HT-29 (cell line): ENCODE measurements around the gene PRAMEF14. TPM values are rescaled to one million over a fixed set of nuclear protein-coding genes. Genes with fewer than 3 reads are reported as not detected.
A peak's percentile ranks its signal among the peaks of the same experiment; 100 is the strongest.
"Not testable (repeated sequence)": the region's sequence is repeated elsewhere in the genome, so short reads cannot be mapped to it uniquely, and the experiment has no call there.

ENCODE experiments used
- DNase-seq: peaks from one replicate; pipeline ENCODE4 v3.0.0-alpha.2; 2015; ENCODE audit warnings: low spot score
- total RNA-seq: library from RNA; depleted of rRNA; stranded (reverse); fragments of >200 nt; shearing (Covaris generic); gene quantifications from 2 replicates; pipeline ENCODE4 v1.2.3, GENCODE V29; 2014; rRNA removed

Gene PRAMEF14, protein sequence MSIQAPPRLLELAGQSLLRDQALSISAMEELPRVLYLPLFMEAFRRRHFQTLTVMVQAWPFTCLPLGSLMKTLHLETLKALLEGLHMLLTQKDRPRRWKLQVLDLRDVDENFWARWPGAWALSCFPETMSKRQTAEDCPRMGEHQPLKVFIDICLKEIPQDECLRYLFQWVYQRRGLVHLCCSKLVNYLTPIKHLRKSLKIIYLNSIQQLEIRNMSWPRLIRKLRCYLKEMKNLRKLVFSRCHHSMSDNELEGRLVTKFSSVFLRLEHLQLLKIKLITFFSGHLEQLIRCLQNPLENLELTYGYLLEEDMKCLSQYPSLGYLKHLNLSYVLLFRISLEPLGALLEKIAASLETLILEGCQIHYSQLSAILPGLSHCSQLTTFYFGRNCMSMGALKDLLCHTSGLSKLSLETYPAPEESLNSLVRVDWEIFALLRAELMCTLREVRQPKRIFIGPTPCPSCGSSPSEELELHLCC
- total RNA-seq: not detected in 2 replicates

- DNase-seq: not testable (repeated sequence)
Measured at GRCh38 chr1:13347034-13347433, at the start of gene PRAMEF14. TSS of gene PRAMEF14 (minus strand) at chr1:13347134. CDS start at chr1:13345314, 1,820 bp downstream.

GRCh38 chr1:13395311-13395710 lies 48.4 kb upstream of the PRAMEF14 start:
- not testable (repeated sequence) for DNase-seq

DNA sequence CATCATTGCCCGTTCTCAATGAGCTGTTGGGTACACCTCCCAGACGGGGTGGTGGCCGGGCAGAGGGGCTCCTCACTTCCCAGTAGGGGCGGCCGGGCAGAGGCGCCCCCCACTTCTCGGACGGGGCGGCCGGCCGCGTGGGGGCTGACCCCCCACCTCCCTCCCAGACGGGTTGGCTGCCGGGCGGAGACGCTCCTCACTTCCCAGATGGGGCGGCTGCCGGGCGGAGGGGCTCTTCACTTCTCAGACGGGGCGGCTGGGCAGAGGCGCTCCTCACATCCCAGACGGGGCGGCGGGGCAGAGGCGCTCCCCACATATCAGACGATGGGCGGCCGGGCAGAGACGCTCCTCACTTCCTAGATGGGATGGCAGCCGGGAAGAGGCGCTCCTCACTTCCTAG lies 47.8 kb upstream of the PRAMEF14 start:
- not testable (repeated sequence) for DNase-seq

DNA sequence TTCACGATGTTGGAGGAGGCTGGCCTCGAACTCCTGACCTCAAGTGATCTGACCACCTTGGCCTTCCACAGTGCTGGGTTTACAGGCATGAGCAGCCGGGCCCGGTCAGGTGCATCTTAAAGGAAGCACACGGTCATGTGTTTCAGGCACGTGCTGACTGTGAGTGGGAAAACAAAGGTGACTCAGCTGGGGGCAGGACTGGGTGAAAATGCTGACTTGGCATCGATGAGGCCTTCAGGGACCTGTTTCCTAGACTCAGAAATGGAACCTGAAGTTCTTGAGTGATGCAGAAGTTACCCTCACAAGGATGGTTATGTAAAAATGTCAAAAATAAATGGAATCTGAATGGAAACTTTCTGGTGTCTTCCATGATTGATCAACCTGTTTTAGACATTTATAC lies 46.1 kb upstream of the PRAMEF14 start:
- not testable (repeated sequence) for DNase-seq

- not testable (repeated sequence) for DNase-seq
Measured at GRCh38 chr1:13389332-13389731, 42.4 kb upstream of the PRAMEF14 start, which contains the start of gene PRAMEF17. TSS of gene PRAMEF17 (plus strand) at chr1:13389632. CDS start at chr1:13389658, 26 bp downstream.

GRCh38 chr1:13380380-13380779 lies 33.4 kb upstream of the PRAMEF14 start:
- DNase-seq: not testable (repeated sequence)

GRCh38 chr1:13378983-13379382 lies 32.0 kb upstream of the PRAMEF14 start:
- DNase-seq: not testable (repeated sequence)

DNA sequence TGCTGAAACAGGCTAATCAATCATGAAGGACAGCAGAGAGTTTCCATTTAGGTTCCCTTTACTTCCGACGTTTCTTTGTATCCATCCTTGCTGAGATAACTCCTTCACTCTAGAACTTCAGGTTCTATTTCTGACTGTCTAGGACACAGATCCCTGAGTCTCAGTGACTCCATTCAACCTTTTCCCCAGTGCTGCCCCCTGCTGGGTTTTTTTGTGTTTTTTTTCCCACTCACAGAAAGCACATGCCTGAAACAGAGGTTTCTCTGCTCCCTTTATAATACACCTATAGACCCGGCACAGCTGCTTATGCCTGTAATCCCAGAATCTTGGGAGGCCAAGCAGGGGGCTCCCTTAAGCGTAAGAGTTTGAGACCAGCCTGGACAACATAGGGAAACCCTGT lies 21.6 kb upstream of the PRAMEF14 start:
- peak; percentile 71 for DNase-seq

DNA sequence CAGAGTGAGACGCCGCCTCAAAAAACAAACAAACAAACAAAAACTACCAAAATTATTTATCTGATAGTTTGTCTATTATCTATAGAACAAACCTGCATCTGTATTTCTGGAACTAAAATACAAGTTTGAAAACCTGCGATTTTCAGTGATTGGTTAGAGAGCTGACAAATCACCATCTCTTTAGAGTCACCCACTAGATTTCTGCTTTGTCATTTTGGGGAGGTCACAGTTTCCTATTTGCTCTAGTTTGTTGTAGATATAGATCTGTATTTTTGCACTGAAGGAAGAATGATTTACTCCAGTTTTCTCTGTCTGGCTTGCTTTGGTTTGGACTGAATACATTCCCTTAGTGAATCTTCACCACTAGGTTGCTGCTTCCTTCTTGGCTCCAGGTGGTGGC lies 19.6 kb upstream of the PRAMEF14 start:
- DNase-seq: not testable (repeated sequence)

- DNase-seq: not testable (repeated sequence)
Measured at GRCh38 chr1:13364928-13365327, 18.0 kb upstream of the PRAMEF14 start.

GRCh38 chr1:13362364-13362763 lies 15.4 kb upstream of the PRAMEF14 start:
- not testable (repeated sequence) for DNase-seq

GRCh38 chr1:13356774-13357173 lies 9.8 kb upstream of the PRAMEF14 start:
- DNase-seq: peak; percentile 67

GRCh38 chr1:13354475-13354874 lies 7.5 kb upstream of the PRAMEF14 start:
- not testable (repeated sequence) for DNase-seq

DNA sequence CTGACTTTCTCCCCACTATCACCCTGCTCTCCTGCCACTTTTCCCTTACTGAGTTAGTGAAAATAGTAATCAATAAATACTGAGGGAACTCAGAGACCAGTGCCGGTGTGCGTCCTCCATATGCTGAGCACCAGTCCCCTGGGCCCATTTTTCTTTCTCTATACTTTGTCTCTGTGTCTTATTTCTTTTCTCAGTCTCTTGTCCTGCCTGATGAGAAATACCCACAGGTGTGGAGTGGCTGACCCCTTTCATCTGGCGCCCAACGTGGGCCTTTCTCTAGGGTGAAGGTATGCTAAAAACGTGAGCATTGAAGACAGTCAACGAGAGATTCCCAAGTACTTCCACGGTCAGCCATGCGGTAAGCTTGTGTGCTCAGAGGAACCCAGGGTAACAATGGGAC lies 6.5 kb upstream of the PRAMEF14 start:
- not testable (repeated sequence) for DNase-seq

DNA sequence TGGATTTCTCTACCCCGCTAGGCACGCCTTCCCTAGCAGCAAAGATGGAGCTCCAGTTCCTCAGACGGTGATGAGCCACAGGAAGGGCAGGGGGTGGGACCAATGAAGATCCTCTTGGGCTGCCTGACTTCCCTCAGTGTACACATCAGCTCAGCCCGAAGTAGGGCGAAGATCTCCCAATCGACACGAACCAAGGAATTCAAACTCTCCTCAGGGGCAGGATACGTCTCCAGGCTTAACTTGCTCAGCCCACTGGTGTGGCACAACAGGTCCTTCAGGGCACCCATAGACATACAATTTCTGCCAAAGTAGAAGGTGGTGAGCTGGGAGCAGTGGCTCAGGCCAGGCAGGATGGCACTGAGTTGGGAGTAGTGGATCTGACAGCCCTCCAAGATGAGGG lies 4.4 kb downstream of the PRAMEF14 start:
- DNase-seq: not testable (repeated sequence)

DNA sequence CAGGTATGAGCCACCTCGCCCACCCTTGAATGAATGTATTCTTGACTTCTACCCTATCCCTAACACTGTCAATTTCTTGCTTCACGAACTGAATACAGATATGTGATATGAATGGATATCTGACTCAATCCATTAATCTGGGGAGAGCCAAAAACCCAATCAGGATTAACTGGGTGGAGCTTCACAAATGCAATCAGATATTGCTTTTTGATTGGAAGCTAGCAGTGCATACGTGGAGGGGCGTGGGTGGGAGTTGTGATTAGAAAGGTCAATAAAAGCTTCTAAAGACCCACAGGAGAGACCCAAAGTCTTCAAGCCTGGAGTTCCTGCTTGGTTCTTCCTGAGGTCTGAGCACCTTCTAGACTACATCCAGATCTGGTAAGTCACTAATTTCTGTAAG lies 31.7 kb downstream of the PRAMEF14 start, which contains the start of gene PRAMEF15:
TSS of gene PRAMEF15 (plus strand) at position 301 of the 400 bp plus-strand sequence. CDS start 2,827 bp downstream, outside the sequence.
- DNase-seq: not testable (repeated sequence)

DNA sequence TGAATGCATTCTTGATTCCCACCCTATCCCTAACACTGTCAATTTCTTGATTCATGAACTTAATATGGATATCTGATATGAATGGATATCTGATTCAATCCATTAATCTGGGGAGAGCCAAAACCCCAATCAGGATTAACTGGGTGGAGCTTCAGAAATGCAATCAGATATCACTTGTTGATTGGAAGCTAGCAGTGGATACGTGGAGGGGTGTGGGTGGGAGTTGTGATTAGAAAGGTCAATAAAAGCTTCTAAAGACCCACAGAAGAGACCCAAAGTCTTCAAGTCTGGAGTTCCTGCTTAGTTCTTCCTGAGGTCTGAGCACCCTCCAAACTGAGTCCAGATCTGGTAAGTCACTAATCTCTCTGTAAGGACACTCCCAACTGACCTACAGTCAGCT lies 43.7 kb downstream of the PRAMEF14 start, which contains the start of gene PRAMEF33:
TSS of gene PRAMEF33 (plus strand) at position 301 of the 400 bp plus-strand sequence. CDS start 2,416 bp downstream, outside the sequence.
- not testable (repeated sequence) for DNase-seq

GRCh38 chr1:13302197-13302596 lies 44.7 kb downstream of the PRAMEF14 start:
- DNase-seq: not testable (repeated sequence)

GRCh38 chr1:13298699-13299098 lies 48.2 kb downstream of the PRAMEF14 start:
- not testable (repeated sequence) for DNase-seq

DNA sequence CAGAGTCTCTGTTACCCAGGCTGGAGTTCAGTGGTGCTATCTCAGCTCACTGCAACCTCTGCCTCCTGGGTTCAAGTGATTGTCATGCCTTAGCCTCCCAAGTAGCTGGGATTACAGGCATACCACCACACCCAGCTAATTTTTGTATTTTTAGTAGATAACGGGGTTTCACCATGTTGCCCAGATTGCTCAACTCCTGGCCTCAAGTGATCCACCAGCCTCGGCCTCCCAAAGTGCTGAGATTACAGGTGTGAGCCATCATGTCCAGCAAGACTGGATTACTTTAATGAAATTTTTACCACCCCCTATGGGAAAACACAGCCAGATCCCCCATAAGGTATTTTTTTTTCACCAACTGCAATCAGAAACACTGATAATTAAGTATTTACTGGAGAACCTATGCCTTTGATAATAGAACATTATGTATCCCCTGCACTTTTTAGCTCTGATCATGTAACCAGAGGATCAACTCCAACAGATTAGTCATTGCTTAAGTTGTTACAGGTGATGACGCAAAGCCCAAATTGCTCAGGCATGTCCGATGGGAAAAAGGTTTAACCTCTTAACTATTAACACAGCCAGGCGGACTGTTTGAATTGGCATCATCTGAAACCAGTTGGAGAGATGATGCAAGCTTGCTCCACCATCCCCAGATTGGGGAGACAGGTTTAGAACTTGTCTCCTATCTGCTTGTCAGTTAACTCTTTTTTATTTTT lies 49.6 kb downstream of the PRAMEF14 start:
- not testable (repeated sequence) for DNase-seq
